Left lung (tissue), 10 donors: ENCODE measurements around the gene ATP1A4. TPM values are rescaled to one million over a fixed set of nuclear protein-coding genes. Genes with fewer than 3 reads are reported as not detected.

ENCODE experiments used
- ATAC-seq: fragments of 200-7000 bp; cut with Tn5 transposase; one replicate; pipeline ENCODE4 v1.9.1; 2020; ENCODE audit warnings: moderate library complexity
- DNase-seq, 4 donors: peaks; one replicate each; pipeline ENCODE4 v3.0.0-alpha.2; 2013 to 2020
- H3K27ac ChIP-seq, 2 donors: fragments of 200-600 bp; sonication (generic) in 1 of 2; one replicate each; pipeline versions ENCODE4 v1.5.0 to v1.8.0; 2020 to 2021
- H3K27me3 ChIP-seq, 2 donors: fragments of 200-600 bp; sonication (generic) in 1 of 2; one replicate each; pipeline versions ENCODE4 v1.5.0 to v1.8.0; 2020 to 2021
- H3K36me3 ChIP-seq, 2 donors: fragments of 200-600 bp; sonication (generic) in 1 of 2; one replicate each; pipeline versions ENCODE4 v1.5.0 to v1.8.0; 2020 to 2021
- H3K4me1 ChIP-seq, 2 donors: fragments of 200-600 bp; one replicate each; pipeline ENCODE4 v1.8.0; 2021
- H3K4me3 ChIP-seq, 2 donors: fragments of 200-600 bp; sonication (generic) in 1 of 2; one replicate each; pipeline versions ENCODE4 v1.5.0 to v1.8.0; 2020 to 2021; ENCODE audit warnings: mild to moderate bottlenecking in 1 of 2
- H3K9me3 ChIP-seq, 2 donors: fragments of 200-600 bp; sonication (generic) in 1 of 2; one replicate each; pipeline versions ENCODE4 v1.5.0 to v1.8.0; 2020 to 2021
- intact Hi-C, 2 donors: fragments of 100-400 bp; cut with DNase I; formaldehyde crosslinking; loops; one replicate each; pipeline versions ENCODE4 v1.11.2 to v1.14.2; 2022
- polyA plus RNA-seq, 6 donors: library from polyadenylated mRNA; unstranded; fragments of 120-200 nt; gene quantifications; one replicate each; pipeline ENCODE4 v1.2.1, GENCODE V29; 2013; ENCODE audit not compliant: insufficient read length in 6 of 6
- total RNA-seq, 2 donors: library from RNA; stranded (reverse); fragmentation: NEBNext Ultra II Directional; extraction: Animal tissue kit (Norgen Biotek cat#: 25700); gene quantifications; one replicate each; pipeline ENCODE4 v1.2.1, GENCODE V29; 2021
- TF ChIP-seq, protein P1 (sequence below), 2 donors: fragments of 200-600 bp; sonication (generic) in 1 of 2; IDR thresholded peaks; one replicate each; pipeline versions ENCODE4 v1.5.0 to v1.8.0; 2021; ENCODE audit warnings: antibody characterized with exemption in 2 of 2
- donor health status: DM: no; HTN: yes; CAD: no.
- donor health status: DM: no; HTN: no; CAD: no.

The ATP1A4 gene
- total and polyA plus RNA-seq, 8 donors = 0.10 to 0.26 (median 0.17) TPM; not detected in 2

DNA sequence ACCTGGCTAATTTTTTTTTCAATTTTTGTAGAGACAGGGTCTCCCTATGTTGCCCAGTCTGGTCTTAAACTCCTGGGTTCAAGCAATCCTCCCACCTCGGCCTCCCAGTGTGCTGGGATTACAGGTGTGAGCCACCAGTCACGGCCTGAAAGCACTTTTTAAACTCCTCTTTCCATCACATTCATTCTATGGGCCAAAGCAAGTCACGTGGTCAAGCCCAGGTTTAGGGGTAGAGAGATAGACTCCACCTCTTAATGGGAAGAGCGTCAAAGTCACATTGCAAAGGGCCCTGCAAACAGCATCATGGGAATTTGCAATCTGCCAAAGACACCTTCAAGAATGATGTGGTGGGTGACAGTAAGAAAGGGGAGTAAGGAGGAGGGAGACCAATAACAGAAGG, 7.1 kb downstream of the ATP1A4 start:
- intact Hi-C loops = no loop called here
- DNase-seq = no peak
- TF ChIP-seq, protein P1, sequence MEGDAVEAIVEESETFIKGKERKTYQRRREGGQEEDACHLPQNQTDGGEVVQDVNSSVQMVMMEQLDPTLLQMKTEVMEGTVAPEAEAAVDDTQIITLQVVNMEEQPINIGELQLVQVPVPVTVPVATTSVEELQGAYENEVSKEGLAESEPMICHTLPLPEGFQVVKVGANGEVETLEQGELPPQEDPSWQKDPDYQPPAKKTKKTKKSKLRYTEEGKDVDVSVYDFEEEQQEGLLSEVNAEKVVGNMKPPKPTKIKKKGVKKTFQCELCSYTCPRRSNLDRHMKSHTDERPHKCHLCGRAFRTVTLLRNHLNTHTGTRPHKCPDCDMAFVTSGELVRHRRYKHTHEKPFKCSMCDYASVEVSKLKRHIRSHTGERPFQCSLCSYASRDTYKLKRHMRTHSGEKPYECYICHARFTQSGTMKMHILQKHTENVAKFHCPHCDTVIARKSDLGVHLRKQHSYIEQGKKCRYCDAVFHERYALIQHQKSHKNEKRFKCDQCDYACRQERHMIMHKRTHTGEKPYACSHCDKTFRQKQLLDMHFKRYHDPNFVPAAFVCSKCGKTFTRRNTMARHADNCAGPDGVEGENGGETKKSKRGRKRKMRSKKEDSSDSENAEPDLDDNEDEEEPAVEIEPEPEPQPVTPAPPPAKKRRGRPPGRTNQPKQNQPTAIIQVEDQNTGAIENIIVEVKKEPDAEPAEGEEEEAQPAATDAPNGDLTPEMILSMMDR (IDR thresholded peaks at IDR 0.05) = no peak
- H3K4me3 ChIP-seq = no peak overlapping the region
- no peak for ATAC-seq
- H3K9me3 ChIP-seq = no peaks in the 10 kb centered on the region
- no peaks in the 10 kb centered on the region for H3K27me3 ChIP-seq
- no peak overlapping the region for H3K27ac ChIP-seq
- H3K4me1 ChIP-seq = peaks cover 0 to 5% of the 10 kb centered on the region in 2 donors
- H3K36me3 ChIP-seq = no peaks in the 10 kb centered on the region

DNA sequence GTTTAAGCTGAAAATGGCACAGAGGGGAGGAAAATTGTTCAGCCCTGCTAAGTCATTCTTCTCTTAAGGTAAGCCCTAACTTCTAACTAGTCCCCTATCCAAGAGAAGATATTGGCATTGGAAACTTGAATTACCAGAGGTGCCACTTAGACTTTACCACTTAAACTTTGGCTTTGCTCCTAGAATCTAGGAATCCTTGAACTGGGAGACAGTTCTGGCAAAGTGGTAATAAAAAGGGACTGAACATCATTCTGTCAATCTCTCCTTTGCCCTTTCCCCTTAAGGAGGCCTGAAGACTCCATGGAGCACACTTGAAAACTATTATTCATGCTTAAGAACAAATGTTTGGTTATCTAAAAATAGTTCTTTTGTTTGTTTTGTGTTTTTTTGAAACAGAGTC, 8.4 kb downstream of the ATP1A4 start:
- Histone ChIP-seq H3K27ac (no peak overlapping the region), H3K4me3 (no peak overlapping the region), H3K36me3 (no peaks in the 10 kb centered on the region), H3K9me3 (no peaks in the 10 kb centered on the region), H3K4me1 (peaks cover 0 to 5% of the 10 kb centered on the region in 2 donors), H3K27me3 (no peaks in the 10 kb centered on the region)
- ATAC-seq = peak; percentile 90
- intact Hi-C loops = no loop called here
- TF ChIP-seq, protein P1 (IDR thresholded peaks at IDR 0.05) = no peak
- DNase-seq = peak in 2 of 4 donors; percentile 13 to 41

DNA sequence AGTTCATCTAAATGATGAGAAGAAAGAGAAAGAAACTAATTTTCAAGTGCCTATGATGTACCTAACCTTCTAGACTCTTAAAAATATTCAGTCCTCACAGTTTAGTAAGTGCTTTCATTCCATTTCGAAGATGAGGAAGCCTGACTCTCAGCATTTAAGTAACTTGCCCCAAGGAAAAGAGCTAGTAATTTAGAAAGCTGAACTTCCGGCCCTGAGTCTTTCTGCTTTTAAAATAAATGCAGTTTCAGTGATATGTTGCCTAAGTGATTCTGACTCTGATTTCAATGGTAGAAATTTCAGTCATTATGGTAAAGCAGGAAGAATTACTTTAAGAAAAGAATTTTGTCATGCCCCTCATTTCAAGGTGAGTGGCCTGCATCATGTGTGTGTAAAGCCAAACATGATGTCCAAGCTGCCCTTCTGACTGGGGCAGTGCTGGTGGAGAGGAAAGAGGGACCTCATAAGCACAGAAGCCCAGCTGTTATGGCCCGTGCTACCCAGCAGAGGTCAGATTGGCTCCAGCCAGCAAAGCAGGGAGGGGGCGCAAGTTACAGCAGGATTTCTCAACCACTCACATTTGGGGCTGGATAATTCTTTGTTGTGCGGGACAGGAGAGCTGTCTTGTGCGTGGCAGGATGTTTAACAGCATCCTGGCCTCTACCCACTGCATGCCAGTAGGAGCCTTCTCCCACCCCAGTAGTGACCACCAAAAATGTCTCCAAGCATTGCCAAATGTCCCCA, 10.7 kb downstream of the ATP1A4 start:
- intact Hi-C loops = no loop called here
- no peak overlapping the region for H3K27ac ChIP-seq
- H3K27me3 ChIP-seq = peaks cover 0 to 4% of the 10 kb centered on the region in 2 donors
- DNase-seq (peak in 1 of 4 donors; percentile 42), ATAC-seq (peak; percentile 17)
- peaks cover 0 to 14% of the 10 kb centered on the region in 2 donors for H3K4me1 ChIP-seq
- no peaks in the 10 kb centered on the region for H3K36me3 ChIP-seq
- TF ChIP-seq, protein P1 (IDR thresholded peaks at IDR 0.05) = no peak
- no peak overlapping the region for H3K4me3 ChIP-seq
- no peaks in the 10 kb centered on the region for H3K9me3 ChIP-seq

DNA sequence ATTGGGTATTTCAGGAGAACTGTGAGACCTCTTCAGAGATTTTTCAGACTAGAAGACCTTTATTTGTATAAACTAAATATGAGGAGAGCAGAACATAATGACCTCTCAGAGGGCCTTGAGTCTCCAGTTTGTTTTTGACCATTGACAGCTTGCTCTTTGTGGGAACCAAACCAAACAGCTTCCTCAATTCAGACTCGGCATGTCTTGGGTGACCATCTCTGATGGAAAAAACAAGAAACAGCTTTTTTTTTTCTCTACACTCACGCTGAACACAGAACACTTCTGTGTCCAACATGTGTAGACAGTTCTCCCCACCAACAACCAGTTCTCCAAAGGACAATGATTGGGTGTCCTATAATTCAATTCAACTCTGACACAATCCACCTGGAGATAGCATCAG, 11.5 kb downstream of the ATP1A4 start:
- H3K4me1 ChIP-seq = peaks cover 0 to 14% of the 10 kb centered on the region in 2 donors
- no peak for ATAC-seq
- H3K27ac ChIP-seq = no peak overlapping the region

DNA sequence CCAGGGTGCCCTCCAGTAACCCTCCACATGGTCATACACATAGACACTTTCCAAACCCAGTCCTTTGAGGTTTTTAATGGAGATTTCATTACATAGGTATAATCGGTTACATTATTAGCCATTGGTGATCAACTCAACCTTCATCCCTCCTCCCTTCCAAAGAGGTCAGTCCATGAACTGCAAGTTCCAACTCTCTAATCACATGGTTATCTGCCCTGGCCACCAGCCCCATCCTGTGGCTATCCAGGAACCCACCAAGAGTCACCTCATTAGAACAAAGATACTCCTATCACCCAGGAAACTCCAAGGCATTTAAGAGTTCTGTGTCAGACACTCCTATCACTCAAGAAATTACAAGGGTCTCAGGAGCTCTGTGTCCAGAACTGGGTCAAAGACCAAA, 12.2 kb downstream of the ATP1A4 start:
- no peaks in the 10 kb centered on the region for H3K36me3 ChIP-seq
- H3K27ac ChIP-seq = no peak overlapping the region
- no peak overlapping the region for H3K4me3 ChIP-seq
- peaks cover 0 to 6% of the 10 kb centered on the region in 2 donors for H3K27me3 ChIP-seq
- DNase-seq (no peak), ATAC-seq (peak; percentile 21)
- no peaks in the 10 kb centered on the region for H3K9me3 ChIP-seq
- intact Hi-C loops = no loop called here
- peaks cover 0 to 14% of the 10 kb centered on the region in 2 donors for H3K4me1 ChIP-seq
- TF ChIP-seq, protein P1 (IDR thresholded peaks at IDR 0.05) = no peak

More for the DNA sequence above, 11.5 kb downstream of the ATP1A4 start:
- H3K27me3 ChIP-seq = peaks cover 0 to 6% of the 10 kb centered on the region in 2 donors
- intact Hi-C loops = no loop called here
- H3K4me3 ChIP-seq = no peak overlapping the region
- TF ChIP-seq, protein P1 (IDR thresholded peaks at IDR 0.05) = no peak
- DNase-seq = no peak
- H3K9me3 ChIP-seq = no peaks in the 10 kb centered on the region
- H3K36me3 ChIP-seq = no peaks in the 10 kb centered on the region
